SK-N-SH treated with all-trans-retinoic acid at 6 μM for 48 hours (cell line): ENCODE measurements around the gene RAB21.

Experiments
- ARNTL ChIP-seq: fragments of 450-650 bp; formaldehyde crosslinking; IDR thresholded peaks from 2 replicates; pipeline ENCODE4 v1.5.0; 2020; ENCODE audit warnings: low read depth, mild to moderate bottlenecking, moderate library complexity, borderline replicate concordance
- OSR1 ChIP-seq: fragments of 250-450 bp; sonication (Bioruptor Pico); IDR thresholded peaks from 2 replicates; pipeline ENCODE4 v1.8.0; 2022; ENCODE audit warnings: moderate library complexity, mild to moderate bottlenecking, inconsistent platforms
- PATZ1 ChIP-seq: fragments of 250-450 bp; sonication (Bioruptor Pico); IDR thresholded peaks from 2 replicates; pipeline ENCODE4 v1.8.0; 2020; ENCODE audit warnings: mild to moderate bottlenecking, moderate library complexity, borderline replicate concordance
- RARB ChIP-seq: fragments of 250-450 bp; sonication (Bioruptor Pico); IDR thresholded peaks from 2 replicates; pipeline ENCODE4 v1.8.0; 2021; ENCODE audit warnings: mild to moderate bottlenecking, moderate library complexity

- TF ChIP-seq RARB (CRISPR knock-in tag) (no peak), ARNTL (CRISPR knock-in tag) (no peak), PATZ1 (CRISPR knock-in tag) (no peak), OSR1 (CRISPR knock-in tag) (no peak)
Observed at GRCh38 chr12:71767183-71767582, 12.5 kb downstream of the RAB21 start.
